Neural progenitor cell (in vitro differentiated cells): ENCODE results near the gene ZNF414.

Experiments used
- CTCF ChIP-seq: fragments of 200-600 bp; sonication (generic); IDR thresholded peaks from 2 replicates; pipeline ENCODE4 v1.5.1; 2017; ENCODE audit warnings: antibody characterized with exemption, mild to moderate bottlenecking
- EZH2 ChIP-seq: fragments of 200-600 bp; sonication (generic); IDR thresholded peaks from 2 replicates; pipeline ENCODE4 v1.6.1; 2017; ENCODE audit warnings: antibody characterized with exemption, mild to moderate bottlenecking, moderate library complexity

GRCh38 chr19:8544168-8544567 lies 30.2 kb upstream of the ZNF414 start:
- no peak for TF ChIP-seq CTCF
- no peak for TF ChIP-seq EZH2
